Gastroesophageal sphincter (tissue), 3 donors: ENCODE data around the gene FAM76B.

Source experiments
- POLR2A ChIP-seq, 2 donors: fragments of 450-650 bp; IDR thresholded peaks; one replicate each; pipeline ENCODE4 v1.6.1; 2017; ENCODE audit warnings: antibody characterized with exemption in 2 of 2, mild to moderate bottlenecking in 2 of 2, moderate library complexity in 1 of 2
- POLR2AphosphoS5 ChIP-seq: sonication (generic); formaldehyde crosslinking; IDR thresholded peaks from one replicate; pipeline ENCODE4 v1.6.1; 2017; ENCODE audit warnings: antibody characterized with exemption
- TF ChIP-seq, protein P1 (sequence below), 4 experiments: fragments of 200-600 bp in 2 of 4; fragments of 450-650 bp in 2 of 4; sonication (generic) in 1 of 4; IDR thresholded peaks; one replicate each; pipeline ENCODE4 v1.5.1; 2017 to 2019; ENCODE audit warnings: antibody characterized with exemption in 4 of 4, mild to moderate bottlenecking in 2 of 4, moderate library complexity in 2 of 4

DNA sequence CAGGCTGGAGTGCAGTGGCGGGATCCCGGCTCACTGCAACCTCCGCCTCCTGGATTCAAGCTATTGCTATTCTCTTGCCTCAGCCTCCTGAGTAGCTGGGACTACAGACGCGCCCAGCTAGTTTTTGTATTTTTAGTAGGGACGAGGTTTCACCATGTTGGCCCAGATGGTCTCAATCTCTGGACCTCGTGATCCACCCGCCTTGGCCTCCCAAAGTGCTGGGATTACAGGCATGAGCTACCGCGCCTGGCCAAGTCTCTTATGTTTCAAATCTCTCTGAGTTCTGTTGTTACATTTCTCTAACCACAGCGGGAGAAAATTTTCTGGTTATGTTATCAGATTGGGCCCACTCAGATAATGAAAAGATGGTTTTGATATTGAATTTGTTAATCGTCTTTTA is 10.9 kb upstream of the FAM76B start:
- TF ChIP-seq, protein P1, sequence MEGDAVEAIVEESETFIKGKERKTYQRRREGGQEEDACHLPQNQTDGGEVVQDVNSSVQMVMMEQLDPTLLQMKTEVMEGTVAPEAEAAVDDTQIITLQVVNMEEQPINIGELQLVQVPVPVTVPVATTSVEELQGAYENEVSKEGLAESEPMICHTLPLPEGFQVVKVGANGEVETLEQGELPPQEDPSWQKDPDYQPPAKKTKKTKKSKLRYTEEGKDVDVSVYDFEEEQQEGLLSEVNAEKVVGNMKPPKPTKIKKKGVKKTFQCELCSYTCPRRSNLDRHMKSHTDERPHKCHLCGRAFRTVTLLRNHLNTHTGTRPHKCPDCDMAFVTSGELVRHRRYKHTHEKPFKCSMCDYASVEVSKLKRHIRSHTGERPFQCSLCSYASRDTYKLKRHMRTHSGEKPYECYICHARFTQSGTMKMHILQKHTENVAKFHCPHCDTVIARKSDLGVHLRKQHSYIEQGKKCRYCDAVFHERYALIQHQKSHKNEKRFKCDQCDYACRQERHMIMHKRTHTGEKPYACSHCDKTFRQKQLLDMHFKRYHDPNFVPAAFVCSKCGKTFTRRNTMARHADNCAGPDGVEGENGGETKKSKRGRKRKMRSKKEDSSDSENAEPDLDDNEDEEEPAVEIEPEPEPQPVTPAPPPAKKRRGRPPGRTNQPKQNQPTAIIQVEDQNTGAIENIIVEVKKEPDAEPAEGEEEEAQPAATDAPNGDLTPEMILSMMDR (IDR thresholded peaks at IDR 0.05): no peak
- no peak for TF ChIP-seq POLR2A (IDR thresholded peaks at IDR 0.05)
- TF ChIP-seq POLR2AphosphoS5: no peak
